Esophagus squamous epithelium (tissue), 5 donors: ENCODE data around the gene PDGFD. TPM values are rescaled to one million over a fixed set of nuclear protein-coding genes. Genes with fewer than 3 reads are reported as not detected.

Source experiments
- DNase-seq: peaks from one replicate; lab custom pipeline; 2025; lab: John Stamatoyannopoulos, UW
- H3K27ac ChIP-seq, 4 donors: fragments of 200-600 bp; sonication (generic); one replicate each; pipeline ENCODE4 v1.5.1; 2016 to 2019; ENCODE audit warnings: mild to moderate bottlenecking in 1 of 4
- H3K27me3 ChIP-seq, 4 donors: fragments of 200-600 bp; sonication (generic); 1 replicate in 3 of 4; 2 replicates in 1 of 4; pipeline versions ENCODE4 v1.5.1 to v1.6.0; 2017 to 2021; ENCODE audit warnings: antibody characterized with exemption in 1 of 4
- H3K36me3 ChIP-seq, 3 donors: fragments of 200-600 bp; sonication (generic); one replicate each; pipeline ENCODE4 v1.5.1; 2016 to 2019
- H3K4me1 ChIP-seq, 3 donors: fragments of 200-600 bp; sonication (generic); one replicate each; pipeline ENCODE4 v1.5.1; 2017 to 2019
- H3K4me3 ChIP-seq, 4 donors: fragments of 200-600 bp; sonication (generic); 1 replicate in 3 of 4; 2 replicates in 1 of 4; pipeline ENCODE4 v1.5.1; 2016 to 2019; ENCODE audit warnings: mild to moderate bottlenecking in 2 of 4, moderate library complexity in 1 of 4
- H3K9me3 ChIP-seq, 3 donors: fragments of 200-600 bp; sonication (generic); one replicate each; pipeline ENCODE4 v1.5.1; 2016 to 2019
- CTCF ChIP-seq, 6 experiments: fragments of 450-650 bp in 4 of 6; fragments of 200-600 bp in 2 of 6; sonication (generic) in 2 of 6; IDR thresholded peaks; one replicate each; pipeline ENCODE4 v1.5.1; 2016 to 2019; ENCODE audit warnings: antibody characterized with exemption in 6 of 6, mild to moderate bottlenecking in 4 of 6, moderate library complexity in 4 of 6
- POLR2A ChIP-seq, 4 donors: fragments of 450-650 bp; IDR thresholded peaks; one replicate each; pipeline ENCODE4 v1.6.1; 2017; ENCODE audit warnings: antibody characterized with exemption in 4 of 4, mild to moderate bottlenecking in 4 of 4, moderate library complexity in 3 of 4
- WGBS, 2 donors: methylation state at CpG; one replicate each; pipeline ENCODE4 v1.1.5; 2018; 5-methylcytosine and 5-hydroxymethylcytosine counted together
- intact Hi-C: fragments of 100-400 bp; cut with DNase I; formaldehyde crosslinking; loops from one replicate; pipeline ENCODE4 v1.15.0; 2022
- total RNA-seq, 4 donors: library from RNA; depleted of rRNA; stranded (reverse); fragments of >200 nt; gene quantifications; one replicate each; pipeline ENCODE4 v1.1.0, GENCODE V29; 2016
- donor health status: DM: yes; HTN: yes; CAD: no.

The PDGFD gene
- total RNA-seq, 4 donors from 2014 or later, result 0.27 to 1.9 (median 1.1) TPM

GRCh38 chr11:103880968-103881367, 283.0 kb downstream of the PDGFD start:
- Histone ChIP-seq H3K4me3 (no peak overlapping the region), H3K9me3 (no peaks in the 10 kb centered on the region), H3K36me3 (no peaks in the 10 kb centered on the region), H3K27ac (no peak overlapping the region), H3K4me1 (no peaks in the 10 kb centered on the region), H3K27me3 (no peaks in the 10 kb centered on the region)
- intact Hi-C loops, result no loop called here
- no peak for TF ChIP-seq POLR2A (IDR thresholded peaks at IDR 0.05)
- no peak for TF ChIP-seq CTCF (IDR thresholded peaks at IDR 0.05)
- WGBS, 2 donors, result 75 to 77% methylated on average over 4 of the region's 4 CpGs
- no peak for DNase-seq

GRCh38 chr11:103878646-103879045, 285.3 kb downstream of the PDGFD start:
- H3K36me3 ChIP-seq, result no peaks in the 10 kb centered on the region
- intact Hi-C loops, result no loop called here
- no peak for DNase-seq

GRCh38 chr11:103877221-103877620, 286.7 kb downstream of the PDGFD start:
- no peaks in the 10 kb centered on the region for H3K9me3 ChIP-seq
- no peaks in the 10 kb centered on the region for H3K36me3 ChIP-seq
- no peak overlapping the region for H3K4me3 ChIP-seq
- no peak overlapping the region for H3K27ac ChIP-seq
- no peaks in the 10 kb centered on the region for H3K4me1 ChIP-seq
- DNase-seq, result no peak
- H3K27me3 ChIP-seq, result no peaks in the 10 kb centered on the region
- TF ChIP-seq CTCF (IDR thresholded peaks at IDR 0.05) (no peak), POLR2A (IDR thresholded peaks at IDR 0.05) (no peak)
- intact Hi-C loops, result no loop called here

More at GRCh38 chr11:103878646-103879045, 285.3 kb downstream of the PDGFD start:
- H3K27me3 ChIP-seq, result no peaks in the 10 kb centered on the region
- TF ChIP-seq POLR2A (IDR thresholded peaks at IDR 0.05) (no peak), CTCF (IDR thresholded peaks at IDR 0.05) (no peak)
- H3K9me3 ChIP-seq, result no peaks in the 10 kb centered on the region
- no peaks in the 10 kb centered on the region for H3K4me1 ChIP-seq
- no peak overlapping the region for H3K4me3 ChIP-seq
- no peak overlapping the region for H3K27ac ChIP-seq

- no peak for TF ChIP-seq POLR2A (IDR thresholded peaks at IDR 0.05)
- no peak for TF ChIP-seq CTCF (IDR thresholded peaks at IDR 0.05)
- intact Hi-C loops, result no loop called here
- no peaks in the 10 kb centered on the region for H3K9me3 ChIP-seq
- DNase-seq, result no peak
- H3K27me3 ChIP-seq, result no peaks in the 10 kb centered on the region
- no peaks in the 10 kb centered on the region for H3K36me3 ChIP-seq
- H3K4me1 ChIP-seq, result no peaks in the 10 kb centered on the region
- no peak overlapping the region for H3K4me3 ChIP-seq
- no peak overlapping the region for H3K27ac ChIP-seq
- WGBS, 2 donors, result 55 to 89% methylated on average over 2 of the region's 2 CpGs
Observed at GRCh38 chr11:103875855-103876510, 288.0 kb downstream of the PDGFD start.

- H3K27me3 ChIP-seq, result no peaks in the 10 kb centered on the region
- H3K36me3 ChIP-seq, result no peaks in the 10 kb centered on the region
- H3K4me1 ChIP-seq, result no peaks in the 10 kb centered on the region
- TF ChIP-seq POLR2A (IDR thresholded peaks at IDR 0.05), result no peak
- no peak for TF ChIP-seq CTCF (IDR thresholded peaks at IDR 0.05)
- WGBS, 2 donors, result 85 to 90% methylated on average over 3 of the region's 3 CpGs
- H3K4me3 ChIP-seq, result no peak overlapping the region
- no peaks in the 10 kb centered on the region for H3K9me3 ChIP-seq
- no peak for DNase-seq
- no peak overlapping the region for H3K27ac ChIP-seq
- intact Hi-C loops, result no loop called here
Observed at GRCh38 chr11:103872748-103873147, 291.2 kb downstream of the PDGFD start.
